ENCODE measurements around the gene OMP.

GRCh38 chr11:77103319-77103718, 679 bp downstream of the OMP start:
- TF ChIP-seq TAF1 (IDR thresholded peaks at IDR 0.05; ENCODE audit: borderline replicate concordance, low read depth, low read length) (no peak), POLR2A (IDR thresholded peaks at IDR 0.05; ENCODE audit: low read depth, low read length) (no peak), POLR2AphosphoS5 (IDR thresholded peaks at IDR 0.05; ENCODE audit: low read depth, low read length) (no peak)

Measured in GM12892 (cell line).